Measurements from ENCODE around the gene GPR152. TPM values are rescaled to one million over a fixed set of nuclear protein-coding genes. Genes with fewer than 3 reads are reported as not detected.
"Not testable (repeated sequence)": the region's sequence is repeated elsewhere in the genome, so short reads cannot be mapped to it uniquely, and the experiment has no call there.

The GPR152 gene
- total and polyA plus RNA-seq, 2 experiments from 2014 or later: not detected

- in situ Hi-C loops (cut with MboI); H3K9ac ChIP-seq: not testable (repeated sequence)
- WGBS, 2 experiments (ENCODE audit: low coverage in 1 of 2, low lambda C conversion rate in 2 of 2, missing lambda C conversion rate in 2 of 2): 70 to 75% methylated on average over 10 of the region's 10 CpGs
Measured at GRCh38 chr11:67476692-67477091, 24.2 kb upstream of the GPR152 start.

GRCh38 chr11:67472882-67473281 lies 20.4 kb upstream of the GPR152 start:
- 65 to 77% methylated on average over 7 of the region's 7 CpGs for WGBS, 2 experiments (ENCODE audit: low coverage in 1 of 2, low lambda C conversion rate in 2 of 2, missing lambda C conversion rate in 2 of 2)
- H3F3A ChIP-seq (ENCODE audit: insufficient read depth): no peaks in the 10 kb centered on the region
- in situ Hi-C loops (cut with MboI): no loop called here

More at GRCh38 chr11:67476692-67477091, 24.2 kb upstream of the GPR152 start:
- not testable (repeated sequence) for H2AFZ ChIP-seq; H3K36me3 ChIP-seq (ENCODE audit: low read depth); H4K20me1 ChIP-seq (ENCODE audit: insufficient read depth); H3F3A ChIP-seq (ENCODE audit: insufficient read depth); H3K9me2 ChIP-seq (ENCODE audit: insufficient read depth); DNase-seq; H3K4me3 ChIP-seq; H3K27me3 ChIP-seq (replicated peaks; ENCODE audit: insufficient read depth); H3K4me1 ChIP-seq (ENCODE audit: insufficient read depth); H3K79me2 ChIP-seq (ENCODE audit: insufficient read depth); H3K9me3 ChIP-seq (ENCODE audit: low read depth); H3K4me2 ChIP-seq (ENCODE audit: unreplicated experiment); H3K27ac ChIP-seq

GRCh38 chr11:67470337-67471002 lies 17.9 kb upstream of the GPR152 start:
- 75 to 82% methylated on average over 8 of the region's 8 CpGs for WGBS, 2 experiments (ENCODE audit: low coverage in 1 of 2, low lambda C conversion rate in 2 of 2, missing lambda C conversion rate in 2 of 2)
- Histone ChIP-seq H3K9me3 (ENCODE audit: low read depth) (no peaks in the 10 kb centered on the region), H3F3A (ENCODE audit: insufficient read depth) (no peaks in the 10 kb centered on the region), H3K9ac (no peak overlapping the region), H3K4me3 (no peak overlapping the region), H3K4me2 (ENCODE audit: unreplicated experiment) (no peak overlapping the region), H3K27me3 (replicated peaks; ENCODE audit: insufficient read depth) (no peaks in the 10 kb centered on the region), H3K9me2 (ENCODE audit: insufficient read depth) (no peaks in the 10 kb centered on the region), H3K36me3 (ENCODE audit: low read depth) (no peaks in the 10 kb centered on the region), H4K20me1 (ENCODE audit: insufficient read depth) (no peaks in the 10 kb centered on the region), H3K79me2 (ENCODE audit: insufficient read depth) (peaks cover 23% of the 10 kb centered on the region; the same call in 1 of the 2 replicates), H2AFZ (no peak overlapping the region), H3K27ac (no peak overlapping the region), H3K4me1 (ENCODE audit: insufficient read depth) (peaks cover 4% of the 10 kb centered on the region; the same call in 1 of the 2 replicates)
- no peak for DNase-seq
- TF ChIP-seq EZH2 (IDR thresholded peaks at IDR 0.05; ENCODE audit: insufficient read depth, poor library complexity, severe bottlenecking) (no peak), EZH2phosphoT487 (IDR thresholded peaks at IDR 0.05; ENCODE audit: insufficient read depth, low read depth) (no peak)
- in situ Hi-C loops (cut with MboI): no loop called here

More at GRCh38 chr11:67472882-67473281, 20.4 kb upstream of the GPR152 start:
- no peaks in the 10 kb centered on the region for H3K27me3 ChIP-seq (replicated peaks; ENCODE audit: insufficient read depth)
- no peak overlapping the region for H2AFZ ChIP-seq
- H3K9me3 ChIP-seq (ENCODE audit: low read depth): no peaks in the 10 kb centered on the region
- H3K27ac ChIP-seq: no peak overlapping the region
- H4K20me1 ChIP-seq (ENCODE audit: insufficient read depth): no peaks in the 10 kb centered on the region
- H3K9me2 ChIP-seq (ENCODE audit: insufficient read depth): no peaks in the 10 kb centered on the region
- H3K79me2 ChIP-seq (ENCODE audit: insufficient read depth): peaks cover 8% of the 10 kb centered on the region; the same call in 1 of the 2 replicates
- peaks cover 4% of the 10 kb centered on the region; the same call in 1 of the 2 replicates for H3K4me1 ChIP-seq (ENCODE audit: insufficient read depth)
- no peak overlapping the region for H3K4me2 ChIP-seq (ENCODE audit: unreplicated experiment)
- no peaks in the 10 kb centered on the region for H3K36me3 ChIP-seq (ENCODE audit: low read depth)
- no peak overlapping the region for H3K4me3 ChIP-seq
- DNase-seq: no peak
- H3K9ac ChIP-seq: no peak overlapping the region
- no peak for TF ChIP-seq EZH2phosphoT487 (IDR thresholded peaks at IDR 0.05; ENCODE audit: insufficient read depth, low read depth)
- no peak for TF ChIP-seq EZH2 (IDR thresholded peaks at IDR 0.05; ENCODE audit: insufficient read depth, poor library complexity, severe bottlenecking)

GRCh38 chr11:67469508-67469811 lies 16.9 kb upstream of the GPR152 start:
- H3K4me3 ChIP-seq: peak overlapping the region; percentile 89
- H3F3A ChIP-seq (ENCODE audit: insufficient read depth): no peaks in the 10 kb centered on the region
- 8 to 9% methylated on average over 9 of the region's 9 CpGs for WGBS, 2 experiments (ENCODE audit: low coverage in 1 of 2, low lambda C conversion rate in 2 of 2, missing lambda C conversion rate in 2 of 2)
- H3K4me1 ChIP-seq (ENCODE audit: insufficient read depth): peaks cover 4% of the 10 kb centered on the region; the same call in 1 of the 2 replicates
- H3K27ac ChIP-seq: peak overlapping the region; percentile 56
- H4K20me1 ChIP-seq (ENCODE audit: insufficient read depth): no peaks in the 10 kb centered on the region
- H3K36me3 ChIP-seq (ENCODE audit: low read depth): no peaks in the 10 kb centered on the region
- in situ Hi-C loops (cut with MboI): no loop called here
- no peak for DNase-seq
- H3K27me3 ChIP-seq (replicated peaks; ENCODE audit: insufficient read depth): no peaks in the 10 kb centered on the region
- H3K9me2 ChIP-seq (ENCODE audit: insufficient read depth): no peaks in the 10 kb centered on the region
- H3K4me2 ChIP-seq (ENCODE audit: unreplicated experiment): peak overlapping the region; percentile 86
- peaks cover 23% of the 10 kb centered on the region; the same call in 1 of the 2 replicates for H3K79me2 ChIP-seq (ENCODE audit: insufficient read depth)
- H3K9ac ChIP-seq: peak overlapping the region; percentile 94
- peak overlapping the region; percentile 95 for H2AFZ ChIP-seq
- TF ChIP-seq EZH2 (IDR thresholded peaks at IDR 0.05; ENCODE audit: insufficient read depth, poor library complexity, severe bottlenecking) (no peak), EZH2phosphoT487 (IDR thresholded peaks at IDR 0.05; ENCODE audit: insufficient read depth, low read depth) (no peak)
- H3K9me3 ChIP-seq (ENCODE audit: low read depth): no peaks in the 10 kb centered on the region
